ENCODE measurements around the gene SLC43A2. TPM values are rescaled to one million over a fixed set of nuclear protein-coding genes. Genes with fewer than 3 reads are reported as not detected.

Gene SLC43A2
- total RNA-seq, 1 experiment from 2014 or later: 0.06 TPM

DNA sequence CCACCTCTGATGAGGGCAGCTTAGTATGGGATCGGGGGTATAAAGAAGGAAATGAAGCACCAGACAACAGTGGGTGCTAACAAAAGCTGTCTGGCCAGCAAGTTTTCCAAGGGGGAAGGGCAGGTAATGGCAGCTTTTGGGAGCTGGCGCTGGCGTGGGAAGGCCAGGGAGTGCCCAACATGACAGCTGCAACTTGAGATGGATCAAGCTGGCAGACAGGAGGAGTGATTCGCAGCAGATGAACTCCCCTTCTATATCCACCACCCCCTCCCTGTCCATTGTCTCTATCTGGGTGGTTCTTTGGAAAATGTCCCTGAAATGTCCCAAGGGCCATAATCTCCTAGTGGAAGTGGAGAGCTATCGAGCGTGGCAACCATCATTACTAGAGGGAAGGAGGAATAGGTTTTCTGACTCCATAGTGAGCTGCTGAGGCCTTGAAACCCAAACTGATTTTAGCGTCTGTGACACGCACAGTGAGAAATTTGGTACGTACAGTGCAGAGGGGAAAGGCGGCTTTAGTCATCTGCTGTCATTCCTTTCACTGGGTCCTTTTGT, 107.5 kb downstream of the SLC43A2 start:
- Histone ChIP-seq H3K27me3 (replicated peaks; ENCODE audit: insufficient read depth, low read depth, low read length, poor library complexity) (no peaks in the 10 kb centered on the region), H3K4me3 (ENCODE audit: low read depth, low read length, poor library complexity, severe bottlenecking) (no peak overlapping the region), H3K27ac (ENCODE audit: low read depth, low read length, poor library complexity, severe bottlenecking) (no peak overlapping the region), H3K4me1 (ENCODE audit: insufficient read depth, low read length, poor library complexity, severe bottlenecking) (peaks cover 7% of the 10 kb centered on the region), H3K36me3 (ENCODE audit: insufficient read depth, low read length, poor library complexity, severe bottlenecking) (peaks cover 8% of the 10 kb centered on the region), H3K9me3 (ENCODE audit: low read depth, low read length, poor library complexity, severe bottlenecking) (no peaks in the 10 kb centered on the region)
- intact Hi-C loops (cut with micrococcal nuclease; ENCODE audit: unreplicated experiment): no loop called here
- BruUV-seq (replicated peaks): no TSS peak
- no peak for DNase-seq (ENCODE audit: low spot score)
- ChIA-PET CTCF (no interaction called here), POLR2A (ENCODE audit: low non-redundant PET) (no interaction called here)
- TF ChIP-seq EZH2 (IDR thresholded peaks at IDR 0.05; ENCODE audit: borderline replicate concordance, low read depth, low read length, poor library complexity, severe bottlenecking): no peak
- TF ChIP-seq, protein P1, sequence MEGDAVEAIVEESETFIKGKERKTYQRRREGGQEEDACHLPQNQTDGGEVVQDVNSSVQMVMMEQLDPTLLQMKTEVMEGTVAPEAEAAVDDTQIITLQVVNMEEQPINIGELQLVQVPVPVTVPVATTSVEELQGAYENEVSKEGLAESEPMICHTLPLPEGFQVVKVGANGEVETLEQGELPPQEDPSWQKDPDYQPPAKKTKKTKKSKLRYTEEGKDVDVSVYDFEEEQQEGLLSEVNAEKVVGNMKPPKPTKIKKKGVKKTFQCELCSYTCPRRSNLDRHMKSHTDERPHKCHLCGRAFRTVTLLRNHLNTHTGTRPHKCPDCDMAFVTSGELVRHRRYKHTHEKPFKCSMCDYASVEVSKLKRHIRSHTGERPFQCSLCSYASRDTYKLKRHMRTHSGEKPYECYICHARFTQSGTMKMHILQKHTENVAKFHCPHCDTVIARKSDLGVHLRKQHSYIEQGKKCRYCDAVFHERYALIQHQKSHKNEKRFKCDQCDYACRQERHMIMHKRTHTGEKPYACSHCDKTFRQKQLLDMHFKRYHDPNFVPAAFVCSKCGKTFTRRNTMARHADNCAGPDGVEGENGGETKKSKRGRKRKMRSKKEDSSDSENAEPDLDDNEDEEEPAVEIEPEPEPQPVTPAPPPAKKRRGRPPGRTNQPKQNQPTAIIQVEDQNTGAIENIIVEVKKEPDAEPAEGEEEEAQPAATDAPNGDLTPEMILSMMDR (conservative IDR thresholded peaks at IDR 0.05; ENCODE audit: low read depth, low read length): no peak

DNA sequence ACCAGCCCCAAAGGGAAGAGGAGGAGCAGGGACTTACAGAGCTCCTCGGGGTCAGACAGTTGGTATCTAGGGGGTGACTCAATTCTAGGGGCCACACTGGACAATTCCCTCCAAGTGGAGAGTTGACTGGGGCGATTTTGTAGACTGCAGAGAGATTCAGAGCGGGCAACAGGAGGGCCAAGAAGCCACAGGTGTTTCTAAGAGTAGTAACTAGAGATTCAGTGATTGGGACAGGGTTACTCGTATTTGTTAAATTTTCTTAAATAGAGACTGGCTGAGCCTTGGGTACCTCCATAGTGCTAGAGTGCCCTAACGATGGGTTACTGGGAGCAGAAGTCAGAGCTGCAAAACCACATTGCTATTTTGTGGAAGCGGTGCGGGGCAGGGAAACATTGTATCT, 109.0 kb downstream of the SLC43A2 start:
- Histone ChIP-seq H3K4me1 (ENCODE audit: insufficient read depth, low read length, poor library complexity, severe bottlenecking) (peaks cover 12% of the 10 kb centered on the region), H3K27me3 (replicated peaks; ENCODE audit: insufficient read depth, low read depth, low read length, poor library complexity) (no peaks in the 10 kb centered on the region), H3K36me3 (ENCODE audit: insufficient read depth, low read length, poor library complexity, severe bottlenecking) (peaks cover 8% of the 10 kb centered on the region), H3K9me3 (ENCODE audit: low read depth, low read length, poor library complexity, severe bottlenecking) (no peaks in the 10 kb centered on the region), H3K4me3 (ENCODE audit: low read depth, low read length, poor library complexity, severe bottlenecking) (no peak overlapping the region), H3K27ac (ENCODE audit: low read depth, low read length, poor library complexity, severe bottlenecking) (no peak overlapping the region)
- intact Hi-C loops (cut with micrococcal nuclease; ENCODE audit: unreplicated experiment): loop anchor here (5.0 kb wide), 3 partner anchors 152 to 262 kb away; partner anchors contain the start of gene BHLHA9
- no peak for TF ChIP-seq EZH2 (IDR thresholded peaks at IDR 0.05; ENCODE audit: borderline replicate concordance, low read depth, low read length, poor library complexity, severe bottlenecking)
- TF ChIP-seq, protein P1 (conservative IDR thresholded peaks at IDR 0.05; ENCODE audit: low read depth, low read length): no peak
- no TSS peak for BruUV-seq (replicated peaks)
- POLR2A ChIA-PET (ENCODE audit: low non-redundant PET): no interaction called here
- CTCF ChIA-PET: no interaction called here
- DNase-seq (ENCODE audit: low spot score): no peak

Other genes with a start within 250 kb of the SLC43A2 start
- gene YWHAE, start 228.6 kb downstream of the SLC43A2 start, total RNA-seq (2021): 1,404 and 1,447 TPM in 2 replicates
- gene CRK, start 172.6 kb downstream of the SLC43A2 start, total RNA-seq (2021): 85.9 and 86.5 TPM in 2 replicates
- gene MYO1C, start 136.1 kb downstream of the SLC43A2 start, total RNA-seq (2021): 101 and 103 TPM in 2 replicates
- gene INPP5K, start 112.2 kb downstream of the SLC43A2 start, total RNA-seq (2021): 26.2 and 27.5 TPM in 2 replicates
- 75.7 and 93.1 TPM in 2 replicates for gene PITPNA, start 66.0 kb downstream of the SLC43A2 start, total RNA-seq (2021)
- 0.24 TPM in 1 of 2 replicates, not detected in the other for gene SCARF1, start 16.9 kb upstream of the SLC43A2 start, total RNA-seq (2021)
- gene RILP, start 21.0 kb upstream of the SLC43A2 start, total RNA-seq (2021): 0.73 and 1.6 TPM in 2 replicates
- 439 and 450 TPM in 2 replicates for gene PRPF8, start 56.0 kb upstream of the SLC43A2 start, total RNA-seq (2021)
- 2.1 and 4.2 TPM in 2 replicates for gene TLCD2, start 81.5 kb upstream of the SLC43A2 start, total RNA-seq (2021)
- gene WDR81, start 95.9 kb upstream of the SLC43A2 start, total RNA-seq (2021): 18.6 and 19.4 TPM in 2 replicates
- 0.28 and 0.37 TPM in 2 replicates for gene SERPINF2, start 114.0 kb upstream of the SLC43A2 start, total RNA-seq (2021)
- 47.8 and 91.0 TPM in 2 replicates for gene SERPINF1, start 133.2 kb upstream of the SLC43A2 start, total RNA-seq (2021)
- 28.1 and 31.6 TPM in 2 replicates for gene SMYD4, start 201.1 kb upstream of the SLC43A2 start, total RNA-seq (2021)
- gene RPA1, start 201.2 kb upstream of the SLC43A2 start, total RNA-seq (2021): 211 and 231 TPM in 2 replicates

Data from A673 (cell line).